OCI-LY3 (cell line): ENCODE results near the gene ZKSCAN2.

Source experiments
- H2AFZ ChIP-seq: fragments of 200-600, 300-600 bp; shearing (Covaris generic); 2 replicates; pipeline ENCODE4 v1.6.0; 2014; ENCODE audit warnings: antibody characterized with exemption, low read depth, low read length
- H3K27ac ChIP-seq: fragments of 200-600, 300-600 bp; sonication (generic); 2 replicates; pipeline ENCODE4 v1.5.1; 2014; ENCODE audit warnings: mild to moderate bottlenecking, low read length, moderate library complexity, mixed read lengths
- H3K27me3 ChIP-seq: fragments of 200-600, 300-600 bp; sonication (generic); 2 replicates; pipeline ENCODE4 v1.6.1; 2014; ENCODE audit warnings: low read depth, low read length, mixed read lengths
- H3K36me3 ChIP-seq: fragments of 200-600, 300-600 bp; sonication (generic); replicated peaks from 2 replicates; pipeline ENCODE3; 2014; ENCODE audit warnings: low read depth, low read length, mixed read lengths
- H3K4me1 ChIP-seq: fragments of 300-600, 200-600 bp; sonication (generic); 2 replicates; pipeline ENCODE4 v1.6.1; 2014; ENCODE audit warnings: low read length, mixed read lengths
- H3K4me2 ChIP-seq: fragments of 200-600, 300-600 bp; sonication (generic); 2 replicates; pipeline ENCODE4 v1.6.1; 2014; ENCODE audit warnings: low read length, mixed read lengths
- H3K4me3 ChIP-seq: fragments of 300-600, 200-600 bp; sonication (generic); 2 replicates; pipeline ENCODE4 v1.5.1; 2014; ENCODE audit warnings: antibody characterized with exemption, mild to moderate bottlenecking, low read length, moderate library complexity
- H3K79me2 ChIP-seq: fragments of 300-600, 200-600 bp; shearing (Covaris generic); 2 replicates; pipeline ENCODE4 v1.6.1; 2014; ENCODE audit warnings: mild to moderate bottlenecking, low read length, mixed read lengths
- H3K9ac ChIP-seq: fragments of 300-600, 200-600 bp; shearing (Covaris generic); 2 replicates; pipeline ENCODE4 v1.6.0; 2014; ENCODE audit warnings: mild to moderate bottlenecking, low read length, moderate library complexity
- H3K9me3 ChIP-seq: fragments of 200-600, 300-600 bp; shearing (Covaris generic); 2 replicates; pipeline ENCODE4 v1.6.1; 2014; ENCODE audit warnings: low read length, mixed read lengths; ENCODE audit not compliant: insufficient read depth
- H4K20me1 ChIP-seq: fragments of 200-600, 300-600 bp; sonication (generic); 2 replicates; pipeline ENCODE4 v1.6.1; 2016; ENCODE audit warnings: low read length, mixed read lengths; ENCODE audit not compliant: insufficient read depth
- EZH2phosphoT487 ChIP-seq: fragments of 200-600 bp; shearing (Covaris generic); IDR thresholded peaks from 2 replicates; pipeline ENCODE4 v1.6.1; 2018; ENCODE audit warnings: antibody characterized with exemption, mixed run types, low read depth
- TF ChIP-seq, protein P1 (sequence below): fragments of 200-600, 300-600 bp; sonication (generic); IDR thresholded peaks from 2 replicates; pipeline ENCODE4 v1.5.1; 2014; ENCODE audit warnings: antibody characterized with exemption, low read length, low read depth

ZKSCAN2 gene

DNA sequence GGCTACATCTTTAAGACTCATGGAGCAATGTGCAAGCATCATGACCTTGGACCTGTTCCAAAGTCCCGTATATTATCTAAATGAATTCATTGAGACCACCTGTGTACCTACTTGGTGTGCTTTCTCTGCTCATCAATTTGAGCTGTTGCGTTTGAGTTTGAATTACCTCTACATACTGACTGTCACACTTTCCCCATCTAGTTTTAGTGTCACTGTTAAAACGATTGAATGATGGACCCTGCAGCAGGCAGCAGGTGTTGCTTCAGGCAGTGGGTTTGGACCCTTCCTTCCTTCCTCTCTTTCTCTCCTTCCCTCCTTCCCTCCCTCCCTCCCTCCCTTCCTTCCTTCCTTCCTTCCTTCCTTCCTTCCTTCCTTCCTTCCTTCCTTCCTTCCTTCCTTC is 33.9 kb upstream of the ZKSCAN2 start:
- no peak overlapping the region for H3K4me3 ChIP-seq
- no peaks in the 10 kb centered on the region for H3K9me3 ChIP-seq
- TF ChIP-seq, protein P1, sequence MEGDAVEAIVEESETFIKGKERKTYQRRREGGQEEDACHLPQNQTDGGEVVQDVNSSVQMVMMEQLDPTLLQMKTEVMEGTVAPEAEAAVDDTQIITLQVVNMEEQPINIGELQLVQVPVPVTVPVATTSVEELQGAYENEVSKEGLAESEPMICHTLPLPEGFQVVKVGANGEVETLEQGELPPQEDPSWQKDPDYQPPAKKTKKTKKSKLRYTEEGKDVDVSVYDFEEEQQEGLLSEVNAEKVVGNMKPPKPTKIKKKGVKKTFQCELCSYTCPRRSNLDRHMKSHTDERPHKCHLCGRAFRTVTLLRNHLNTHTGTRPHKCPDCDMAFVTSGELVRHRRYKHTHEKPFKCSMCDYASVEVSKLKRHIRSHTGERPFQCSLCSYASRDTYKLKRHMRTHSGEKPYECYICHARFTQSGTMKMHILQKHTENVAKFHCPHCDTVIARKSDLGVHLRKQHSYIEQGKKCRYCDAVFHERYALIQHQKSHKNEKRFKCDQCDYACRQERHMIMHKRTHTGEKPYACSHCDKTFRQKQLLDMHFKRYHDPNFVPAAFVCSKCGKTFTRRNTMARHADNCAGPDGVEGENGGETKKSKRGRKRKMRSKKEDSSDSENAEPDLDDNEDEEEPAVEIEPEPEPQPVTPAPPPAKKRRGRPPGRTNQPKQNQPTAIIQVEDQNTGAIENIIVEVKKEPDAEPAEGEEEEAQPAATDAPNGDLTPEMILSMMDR, result no peak
- TF ChIP-seq EZH2phosphoT487, result no peak
- no peak overlapping the region for H3K4me2 ChIP-seq
- H4K20me1 ChIP-seq, result no peaks in the 10 kb centered on the region
- H3K4me1 ChIP-seq, result no peaks in the 10 kb centered on the region
- H3K79me2 ChIP-seq, result no peaks in the 10 kb centered on the region
- peaks cover 7% of the 10 kb centered on the region; the same call in 1 of the 2 replicates for H3K27me3 ChIP-seq
- no peak overlapping the region for H3K27ac ChIP-seq
- no peaks in the 10 kb centered on the region for H3K36me3 ChIP-seq
- H3K9ac ChIP-seq, result no peak overlapping the region
- no peak overlapping the region for H2AFZ ChIP-seq

GRCh38 chr16:25289466-25289865 is 31.8 kb upstream of the ZKSCAN2 start:
- Histone ChIP-seq H3K4me3 (no peak overlapping the region), H3K9ac (no peak overlapping the region), H4K20me1 (no peaks in the 10 kb centered on the region), H3K36me3 (no peaks in the 10 kb centered on the region), H3K27ac (no peak overlapping the region), H2AFZ (no peak overlapping the region), H3K27me3 (peaks cover 10% of the 10 kb centered on the region), H3K4me2 (no peak overlapping the region), H3K9me3 (no peaks in the 10 kb centered on the region), H3K79me2 (no peaks in the 10 kb centered on the region), H3K4me1 (no peaks in the 10 kb centered on the region)
- TF ChIP-seq EZH2phosphoT487, result no peak
- TF ChIP-seq, protein P1, result no peak

DNA sequence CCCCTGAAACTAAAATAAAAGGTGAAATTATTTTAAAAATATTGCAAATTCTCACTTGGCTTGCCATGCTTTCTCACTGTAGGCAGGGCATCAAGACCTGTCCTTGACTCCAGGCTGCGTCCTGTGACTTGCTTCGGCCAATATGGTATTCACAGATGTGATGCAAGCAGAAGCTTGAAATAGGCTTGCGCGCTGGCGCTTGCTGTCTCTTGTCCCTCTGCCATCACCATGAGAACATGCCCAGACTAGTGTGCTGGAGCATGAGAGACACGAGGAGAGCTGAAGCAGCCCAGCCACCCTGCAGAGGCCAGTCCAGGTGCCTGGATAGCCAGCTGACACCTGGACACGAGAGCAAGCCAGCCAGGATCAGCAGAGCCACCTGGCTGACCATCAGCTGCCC is 21.8 kb upstream of the ZKSCAN2 start:
- peaks cover 8% of the 10 kb centered on the region; the same call in 1 of the 2 replicates for H3K27me3 ChIP-seq
- H2AFZ ChIP-seq, result no peak overlapping the region
- no peaks in the 10 kb centered on the region for H4K20me1 ChIP-seq
- no peak overlapping the region for H3K9ac ChIP-seq
- H3K36me3 ChIP-seq, result no peaks in the 10 kb centered on the region
- no peak overlapping the region for H3K4me2 ChIP-seq
- H3K4me1 ChIP-seq, result no peaks in the 10 kb centered on the region
- H3K27ac ChIP-seq, result no peak overlapping the region
- H3K79me2 ChIP-seq, result no peaks in the 10 kb centered on the region
- H3K9me3 ChIP-seq, result no peaks in the 10 kb centered on the region
- TF ChIP-seq, protein P1, result no peak
- TF ChIP-seq EZH2phosphoT487, result no peak
- H3K4me3 ChIP-seq, result no peak overlapping the region

DNA sequence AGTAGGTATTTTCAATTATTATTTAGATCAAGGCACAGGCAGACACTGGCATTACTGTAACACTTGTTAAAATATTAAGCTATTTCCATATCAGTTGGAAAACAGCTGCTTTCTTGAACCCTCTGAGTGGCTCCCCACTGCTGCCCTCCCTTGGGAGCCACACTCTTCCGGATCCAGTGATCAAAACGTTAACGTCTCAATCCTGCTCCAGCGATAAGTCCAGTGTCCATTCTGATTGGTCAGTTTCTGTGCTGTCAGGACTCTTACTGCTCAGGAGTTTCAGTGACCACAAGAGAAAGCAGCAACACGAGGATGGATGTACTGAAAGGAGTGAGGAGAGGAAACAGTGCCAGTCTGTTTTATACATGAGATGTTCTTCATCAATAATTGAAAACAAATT is 13.8 kb upstream of the ZKSCAN2 start:
- Histone ChIP-seq H3K4me1 (no peaks in the 10 kb centered on the region), H4K20me1 (peaks cover 24% of the 10 kb centered on the region), H3K27ac (no peak overlapping the region), H3K4me2 (no peak overlapping the region), H3K27me3 (no peaks in the 10 kb centered on the region), H3K36me3 (no peaks in the 10 kb centered on the region), H3K9ac (no peak overlapping the region), H3K4me3 (no peak overlapping the region), H3K9me3 (no peaks in the 10 kb centered on the region), H3K79me2 (0 out of 2 replicates have a peak, but pooled peaks cover 3% of the 10 kb centered on the region), H2AFZ (no peak overlapping the region)
- TF ChIP-seq EZH2phosphoT487, result no peak
- TF ChIP-seq, protein P1, result no peak
